SK-N-SH (cell line): ENCODE results near the gene SGCE. TPM values are rescaled to one million over a fixed set of nuclear protein-coding genes. Genes with fewer than 3 reads are reported as not detected.

Source experiments
- CTCF ChIA-PET: fragments of 300-600, 350-600 bp; formaldehyde crosslinking; extraction: SDS; loops from one replicate; lab custom pipeline; 2021; lab: Yijun Ruan, JAX
- POLR2A ChIA-PET: fragments of 350-600 bp; sonication (Branson Sonifier 250); formaldehyde crosslinking; extraction: SDS; loops from one replicate; lab custom pipeline; 2020; ENCODE audit warnings: antibody characterized with exemption, inconsistent platforms; lab: Yijun Ruan, JAX
- DNase-seq: peaks from one replicate; pipeline ENCODE4 v3.0.0; 2012
- H2AFZ ChIP-seq: fragments of 200-600 bp; sonication (generic); 2 replicates; pipeline ENCODE4 v1.8.1; 2016; ENCODE audit warnings: antibody characterized with exemption, mild to moderate bottlenecking, low read depth
- H3F3A ChIP-seq: fragments of 200-600 bp; sonication (generic); replicated peaks from 2 replicates; pipeline ENCODE3; 2016; ENCODE audit warnings: antibody characterized with exemption, mild to moderate bottlenecking; ENCODE audit not compliant: insufficient read depth
- H3K27ac ChIP-seq, 2 experiments: fragments of 200-500 bp in 1 of 2; fragments of 200-600 bp in 1 of 2; sonication (Bioruptor generic) in 1 of 2; sonication (generic), shearing (Covaris generic) in 1 of 2; 2 replicates each; pipeline versions ENCODE4 v1.5.1 to v1.6.1; 2014 to 2016; ENCODE audit warnings: low read depth in 2 of 2, inconsistent platforms in 1 of 2, low read length in 1 of 2, mild to moderate bottlenecking in 1 of 2, mixed read lengths in 1 of 2
- H3K27me3 ChIP-seq: fragments of 200-600 bp; sonication (generic), shearing (Covaris generic); 2 replicates; pipeline ENCODE4 v1.6.1; 2016; ENCODE audit warnings: mixed run types; ENCODE audit not compliant: insufficient read depth
- H3K36me3 ChIP-seq, 2 experiments: fragments of 200-500 bp in 1 of 2; fragments of 200-600 bp in 1 of 2; sonication (Bioruptor generic) in 1 of 2; sonication (generic) in 1 of 2; replicated peaks in 1 of 2; 2 replicates each; pipeline versions ENCODE3 to v1.5.1; 2014 to 2016; ENCODE audit warnings: low read length in 1 of 2, mild to moderate bottlenecking in 1 of 2; ENCODE audit not compliant: insufficient read depth in 2 of 2, control insufficient read depth in 1 of 2
- H3K4me1 ChIP-seq, 2 experiments: fragments of 200-500 bp in 1 of 2; fragments of 200-600 bp in 1 of 2; sonication (Bioruptor generic) in 1 of 2; sonication (generic), shearing (Covaris generic) in 1 of 2; 2 replicates each; pipeline versions ENCODE4 v1.5.1 to v1.6.1; 2014 to 2016; ENCODE audit warnings: low read depth in 1 of 2, low read length in 1 of 2, mixed run types in 1 of 2; ENCODE audit not compliant: insufficient read depth in 2 of 2, control insufficient read depth in 1 of 2
- H3K4me2 ChIP-seq: fragments of 200-600 bp; sonication (generic), shearing (Covaris generic); 2 replicates; pipeline ENCODE4 v1.6.1; 2017; ENCODE audit warnings: mixed run types
- H3K4me3 ChIP-seq, 2 experiments: fragments of 200-500 bp in 1 of 2; fragments of 200-600 bp in 1 of 2; sonication (Bioruptor generic) in 1 of 2; sonication (generic), shearing (Covaris generic) in 1 of 2; 2 replicates each; pipeline versions ENCODE4 v1.5.1 to v1.8.1; 2014 to 2016; ENCODE audit warnings: low read depth in 2 of 2, inconsistent platforms in 1 of 2, low read length in 1 of 2, mild to moderate bottlenecking in 1 of 2, mixed read lengths in 1 of 2, moderate library complexity in 1 of 2
- H3K79me2 ChIP-seq: fragments of 200-600 bp; sonication (generic); 2 replicates; pipeline ENCODE4 v1.8.1; 2017; ENCODE audit warnings: mild to moderate bottlenecking; ENCODE audit not compliant: insufficient read depth
- H3K9ac ChIP-seq: fragments of 200-600 bp; sonication (generic); 2 replicates; pipeline ENCODE4 v1.6.1; 2017; ENCODE audit warnings: mixed run types
- H3K9me2 ChIP-seq: fragments of 200-600 bp; sonication (generic); 2 replicates; pipeline ENCODE4 v1.6.1; 2017; ENCODE audit warnings: mixed run types
- H3K9me3 ChIP-seq: fragments of 200-600 bp; sonication (generic); 2 replicates; pipeline ENCODE4 v1.6.1; 2017; ENCODE audit warnings: mixed run types, mild to moderate bottlenecking, moderate library complexity
- H4K20me1 ChIP-seq: fragments of 200-600 bp; sonication (generic); 2 replicates; pipeline ENCODE4 v1.6.1; 2017; ENCODE audit warnings: mild to moderate bottlenecking, mixed run types; ENCODE audit not compliant: insufficient read depth
- CHD2 ChIP-seq: fragments of 150-350 bp; IDR thresholded peaks from 2 replicates; pipeline ENCODE4 v1.6.1; 2018; ENCODE audit warnings: low read length; ENCODE audit not compliant: partially characterized antibody
- CTCF ChIP-seq: fragments of 200-600 bp; sonication (generic); IDR thresholded peaks from 2 replicates; pipeline ENCODE4 v1.6.1; 2017; ENCODE audit warnings: antibody characterized with exemption, mild to moderate bottlenecking, moderate library complexity
- ELF1 ChIP-seq: IDR thresholded peaks from 2 replicates; pipeline ENCODE4 v1.4.0; 2012
- EZH2phosphoT487 ChIP-seq: fragments of 200-600 bp; sonication (generic); IDR thresholded peaks from 2 replicates; pipeline ENCODE4 v1.6.1; 2017; ENCODE audit warnings: low read depth, mixed run types, mild to moderate bottlenecking, antibody characterized with exemption, moderate library complexity, borderline replicate concordance
- FOSL2 ChIP-seq: IDR thresholded peaks from 2 replicates; pipeline ENCODE4 v1.4.0; 2012; ENCODE audit warnings: low read depth, mild to moderate bottlenecking, moderate library complexity, borderline replicate concordance
- GABPA ChIP-seq: IDR thresholded peaks from 2 replicates; pipeline ENCODE4 v1.4.0; 2012; ENCODE audit warnings: low read depth, mild to moderate bottlenecking
- JUND ChIP-seq: IDR thresholded peaks from 2 replicates; pipeline ENCODE4 v1.4.0; 2012
- MEF2A ChIP-seq: IDR thresholded peaks from 2 replicates; pipeline ENCODE4 v1.4.0; 2012; ENCODE audit warnings: low read depth, borderline replicate concordance
- MXI1 ChIP-seq: IDR thresholded peaks from 2 replicates; pipeline ENCODE4 v1.6.1; 2012; ENCODE audit warnings: mild to moderate bottlenecking, low read depth, low read length, improper control_type of control experiment
- PBX3 ChIP-seq: IDR thresholded peaks from 2 replicates; pipeline ENCODE4; 2012
- POLR2AphosphoS5 ChIP-seq: IDR thresholded peaks from 2 replicates; pipeline ENCODE4 v1.6.1; 2012; ENCODE audit warnings: low read depth, low read length
- RAD21 ChIP-seq: IDR thresholded peaks from 2 replicates; pipeline ENCODE4 v1.6.1; 2012; ENCODE audit warnings: mild to moderate bottlenecking, low read length
- REST ChIP-seq: IDR thresholded peaks from 2 replicates; pipeline ENCODE4 v1.6.1; 2012; ENCODE audit warnings: mild to moderate bottlenecking, low read depth, low read length, moderate library complexity
- SIN3A ChIP-seq: IDR thresholded peaks from 2 replicates; pipeline ENCODE4 v1.6.1; 2012; ENCODE audit warnings: low read depth, mild to moderate bottlenecking, low read length, moderate library complexity, borderline replicate concordance
- SMC3 ChIP-seq: IDR thresholded peaks from 2 replicates; pipeline ENCODE4 v1.6.1; 2012; ENCODE audit warnings: low read depth, low read length, improper control_type of control experiment
- TCF12 ChIP-seq: IDR thresholded peaks from 2 replicates; pipeline ENCODE4 v1.4.0; 2012
- TEAD4 ChIP-seq: IDR thresholded peaks from 2 replicates; pipeline ENCODE4 v1.4.0; 2012; ENCODE audit warnings: mild to moderate bottlenecking, borderline replicate concordance; ENCODE audit not compliant: insufficient read depth
- YY1 ChIP-seq: IDR thresholded peaks from 2 replicates; pipeline ENCODE4 v1.4.0; 2012; ENCODE audit warnings: low read depth, mild to moderate bottlenecking
- WGBS: methylation state at CpG from one replicate; pipeline ENCODE4 v1.1.6; 2017; ENCODE audit warnings: low lambda C conversion rate; 5-methylcytosine and 5-hydroxymethylcytosine counted together
- polyA plus RNA-seq, 3 experiments: library from polyadenylated mRNA; depleted of rRNA; stranded (reverse); fragments of >200 nt; gene quantifications; 2 replicates each; pipeline ENCODE4 v1.2.3, GENCODE V29; 2012

SGCE gene
- polyA plus RNA-seq, 1 of the 3 experiments (the other 2 are of a cell fraction), result 69.5 TPM

GRCh38 chr7:94656658-94656924 is 658 bp upstream of the SGCE start:
- Histone ChIP-seq H3K27ac (peak overlapping the region; percentile 34 to 50; a peak in 3 of 4 replicates), H3K9me3 (no peaks in the 10 kb centered on the region), H3K9me2 (no peaks in the 10 kb centered on the region), H3K4me1 (peaks cover 11 to 15% of the 10 kb centered on the region in 2 experiments; a peak in 3 of 4 replicates), H3K27me3 (no peaks in the 10 kb centered on the region), H3F3A (peaks cover 15% of the 10 kb centered on the region)
- POLR2A ChIA-PET, result interaction anchor here (1.2 kb wide), 1 partner anchor 75 kb away, joined by 3 read pairs; no protein-coding TSS in a partner anchor
- WGBS, result 81% methylated on average over 10 of the region's 10 CpGs
- TF ChIP-seq ELF1, result no peak
- no peak for TF ChIP-seq PBX3
- no peak for TF ChIP-seq MXI1
- no peak for TF ChIP-seq TCF12
- TF ChIP-seq CHD2, result no peak
- TF ChIP-seq SMC3, result no peak
- no peak for TF ChIP-seq FOSL2
- no peak for TF ChIP-seq MEF2A
- no peak for TF ChIP-seq JUND
- TF ChIP-seq POLR2AphosphoS5, result no peak
- TF ChIP-seq YY1, result no peak
- TF ChIP-seq SIN3A, result no peak
- no peak for TF ChIP-seq RAD21
- TF ChIP-seq REST, result no peak
- no peak for TF ChIP-seq TEAD4
- no peak for TF ChIP-seq CTCF
- no peak for TF ChIP-seq EZH2phosphoT487
- no peak for TF ChIP-seq GABPA
- TF ChIP-seq, all 33 proteins: peak for 0
- CTCF ChIA-PET, result interaction anchor here (0.8 to 4.5 kb wide), 18 partner anchors 9 to 1035 kb away, joined by 3 to 64 read pairs (median 5); no protein-coding TSS in a partner anchor
- DNase-seq, result no peak
- Histone ChIP-seq H3K79me2 (peaks cover 42% of the 10 kb centered on the region), H3K4me3 (peak overlapping the region; percentile 63 to 94), H2AFZ (peak overlapping the region; percentile 60; the same call in 1 of the 2 replicates), H3K9ac (peak overlapping the region; percentile 27; the same call in 1 of the 2 replicates), H3K4me2 (peak overlapping the region; percentile 72), H3K36me3 (peaks cover 3% of the 10 kb centered on the region in 2 experiments), H4K20me1 (peaks cover 7% of the 10 kb centered on the region; the same call in 1 of the 2 replicates)
